SK-N-SH (cell line): ENCODE data around the gene CASKIN2. TPM values are rescaled to one million over a fixed set of nuclear protein-coding genes. Genes with fewer than 3 reads are reported as not detected.

Experiments used
- CTCF ChIA-PET: fragments of 300-600, 350-600 bp; formaldehyde crosslinking; extraction: SDS; loops from one replicate; lab custom pipeline; 2021; lab: Yijun Ruan, JAX
- POLR2A ChIA-PET: fragments of 350-600 bp; sonication (Branson Sonifier 250); formaldehyde crosslinking; extraction: SDS; loops from one replicate; lab custom pipeline; 2020; ENCODE audit warnings: antibody characterized with exemption, inconsistent platforms; lab: Yijun Ruan, JAX
- DNase-seq: peaks from one replicate; pipeline ENCODE4 v3.0.0; 2012
- H2AFZ ChIP-seq: fragments of 200-600 bp; sonication (generic); 2 replicates; pipeline ENCODE4 v1.8.1; 2016; ENCODE audit warnings: antibody characterized with exemption, mild to moderate bottlenecking, low read depth
- H3F3A ChIP-seq: fragments of 200-600 bp; sonication (generic); replicated peaks from 2 replicates; pipeline ENCODE3; 2016; ENCODE audit warnings: antibody characterized with exemption, mild to moderate bottlenecking; ENCODE audit not compliant: insufficient read depth
- H3K27ac ChIP-seq, 2 experiments: fragments of 200-500 bp in 1 of 2; fragments of 200-600 bp in 1 of 2; sonication (Bioruptor generic) in 1 of 2; sonication (generic), shearing (Covaris generic) in 1 of 2; 2 replicates each; pipeline versions ENCODE4 v1.5.1 to v1.6.1; 2014 to 2016; ENCODE audit warnings: low read depth in 2 of 2, inconsistent platforms in 1 of 2, low read length in 1 of 2, mild to moderate bottlenecking in 1 of 2, mixed read lengths in 1 of 2
- H3K27me3 ChIP-seq: fragments of 200-600 bp; sonication (generic), shearing (Covaris generic); 2 replicates; pipeline ENCODE4 v1.6.1; 2016; ENCODE audit warnings: mixed run types; ENCODE audit not compliant: insufficient read depth
- H3K36me3 ChIP-seq, 2 experiments: fragments of 200-500 bp in 1 of 2; fragments of 200-600 bp in 1 of 2; sonication (Bioruptor generic) in 1 of 2; sonication (generic) in 1 of 2; replicated peaks in 1 of 2; 2 replicates each; pipeline versions ENCODE3 to v1.5.1; 2014 to 2016; ENCODE audit warnings: low read length in 1 of 2, mild to moderate bottlenecking in 1 of 2; ENCODE audit not compliant: insufficient read depth in 2 of 2, control insufficient read depth in 1 of 2
- H3K4me1 ChIP-seq, 2 experiments: fragments of 200-500 bp in 1 of 2; fragments of 200-600 bp in 1 of 2; sonication (Bioruptor generic) in 1 of 2; sonication (generic), shearing (Covaris generic) in 1 of 2; 2 replicates each; pipeline versions ENCODE4 v1.5.1 to v1.6.1; 2014 to 2016; ENCODE audit warnings: low read depth in 1 of 2, low read length in 1 of 2, mixed run types in 1 of 2; ENCODE audit not compliant: insufficient read depth in 2 of 2, control insufficient read depth in 1 of 2
- H3K4me2 ChIP-seq: fragments of 200-600 bp; sonication (generic), shearing (Covaris generic); 2 replicates; pipeline ENCODE4 v1.6.1; 2017; ENCODE audit warnings: mixed run types
- H3K4me3 ChIP-seq, 2 experiments: fragments of 200-500 bp in 1 of 2; fragments of 200-600 bp in 1 of 2; sonication (Bioruptor generic) in 1 of 2; sonication (generic), shearing (Covaris generic) in 1 of 2; 2 replicates each; pipeline versions ENCODE4 v1.5.1 to v1.8.1; 2014 to 2016; ENCODE audit warnings: low read depth in 2 of 2, inconsistent platforms in 1 of 2, low read length in 1 of 2, mild to moderate bottlenecking in 1 of 2, mixed read lengths in 1 of 2, moderate library complexity in 1 of 2
- H3K79me2 ChIP-seq: fragments of 200-600 bp; sonication (generic); 2 replicates; pipeline ENCODE4 v1.8.1; 2017; ENCODE audit warnings: mild to moderate bottlenecking; ENCODE audit not compliant: insufficient read depth
- H3K9ac ChIP-seq: fragments of 200-600 bp; sonication (generic); 2 replicates; pipeline ENCODE4 v1.6.1; 2017; ENCODE audit warnings: mixed run types
- H3K9me2 ChIP-seq: fragments of 200-600 bp; sonication (generic); 2 replicates; pipeline ENCODE4 v1.6.1; 2017; ENCODE audit warnings: mixed run types
- H3K9me3 ChIP-seq: fragments of 200-600 bp; sonication (generic); 2 replicates; pipeline ENCODE4 v1.6.1; 2017; ENCODE audit warnings: mixed run types, mild to moderate bottlenecking, moderate library complexity
- H4K20me1 ChIP-seq: fragments of 200-600 bp; sonication (generic); 2 replicates; pipeline ENCODE4 v1.6.1; 2017; ENCODE audit warnings: mild to moderate bottlenecking, mixed run types; ENCODE audit not compliant: insufficient read depth
- EZH2phosphoT487 ChIP-seq: fragments of 200-600 bp; sonication (generic); IDR thresholded peaks from 2 replicates; pipeline ENCODE4 v1.6.1; 2017; ENCODE audit warnings: low read depth, mixed run types, mild to moderate bottlenecking, antibody characterized with exemption, moderate library complexity, borderline replicate concordance
- FOSL2 ChIP-seq: IDR thresholded peaks from 2 replicates; pipeline ENCODE4 v1.4.0; 2012; ENCODE audit warnings: low read depth, mild to moderate bottlenecking, moderate library complexity, borderline replicate concordance
- FOXJ3 ChIP-seq: sonication (generic); formaldehyde crosslinking; IDR thresholded peaks from 2 replicates; pipeline ENCODE4 v1.5.1; 2020; ENCODE audit warnings: mild to moderate bottlenecking, missing genetic modification reagents
- JUND ChIP-seq: IDR thresholded peaks from 2 replicates; pipeline ENCODE4 v1.4.0; 2012
- MEF2A ChIP-seq: IDR thresholded peaks from 2 replicates; pipeline ENCODE4 v1.4.0; 2012; ENCODE audit warnings: low read depth, borderline replicate concordance
- MXI1 ChIP-seq: IDR thresholded peaks from 2 replicates; pipeline ENCODE4 v1.6.1; 2012; ENCODE audit warnings: mild to moderate bottlenecking, low read depth, low read length, improper control_type of control experiment
- NFIC ChIP-seq: IDR thresholded peaks from 2 replicates; pipeline ENCODE4 v1.4.0; 2012; ENCODE audit warnings: borderline replicate concordance
- POLR2AphosphoS5 ChIP-seq: IDR thresholded peaks from 2 replicates; pipeline ENCODE4 v1.6.1; 2012; ENCODE audit warnings: low read depth, low read length
- RCOR1 ChIP-seq: fragments of 150-350 bp; IDR thresholded peaks from 2 replicates; pipeline ENCODE4 v1.6.1; 2017; ENCODE audit warnings: antibody characterized with exemption, low read length
- SIN3A ChIP-seq: IDR thresholded peaks from 2 replicates; pipeline ENCODE4 v1.6.1; 2012; ENCODE audit warnings: low read depth, mild to moderate bottlenecking, low read length, moderate library complexity, borderline replicate concordance
- TEAD4 ChIP-seq: IDR thresholded peaks from 2 replicates; pipeline ENCODE4 v1.4.0; 2012; ENCODE audit warnings: mild to moderate bottlenecking, borderline replicate concordance; ENCODE audit not compliant: insufficient read depth
- WGBS: methylation state at CpG from one replicate; pipeline ENCODE4 v1.1.6; 2017; ENCODE audit warnings: low lambda C conversion rate; 5-methylcytosine and 5-hydroxymethylcytosine counted together
- polyA plus RNA-seq, 3 experiments: library from polyadenylated mRNA; depleted of rRNA; stranded (reverse); fragments of >200 nt; gene quantifications; 2 replicates each; pipeline ENCODE4 v1.2.3, GENCODE V29; 2012
- TF ChIP-seq, protein P1 (sequence below): IDR thresholded peaks from 2 replicates; pipeline ENCODE4; 2012
- TF ChIP-seq, protein P2 (sequence below): IDR thresholded peaks from 2 replicates; pipeline ENCODE4 v1.4.0; 2012; ENCODE audit warnings: low read depth
- TF ChIP-seq, protein P3 (sequence below): IDR thresholded peaks from 2 replicates; pipeline ENCODE4 v1.4.0; 2012; ENCODE audit warnings: low read depth, borderline replicate concordance
- TF ChIP-seq, protein P4 (sequence below): IDR thresholded peaks from 2 replicates; pipeline ENCODE4 v1.4.0; 2012; ENCODE audit warnings: low read depth, borderline replicate concordance
- TF ChIP-seq, protein P5 (sequence below): fragments of 150-350 bp; IDR thresholded peaks from 2 replicates; pipeline ENCODE4 v1.6.1; 2017; ENCODE audit warnings: antibody characterized with exemption, low read length, low read depth, borderline replicate concordance

CASKIN2 gene
- polyA plus RNA-seq, 1 of the 3 experiments (the other 2 are of a cell fraction), result 6.5 TPM

GRCh38 chr17:75493476-75494129 is 21.7 kb downstream of the CASKIN2 start:
- TF ChIP-seq RCOR1 (no peak), NFIC (no peak), TEAD4 (no peak), MXI1 (no peak), FOXJ3 (CRISPR knock-in tag) (no peak), MEF2A (no peak), SIN3A (no peak), FOSL2 (no peak), JUND (no peak), POLR2AphosphoS5 (no peak), EZH2phosphoT487 (no peak)
- TF ChIP-seq, protein P1, sequence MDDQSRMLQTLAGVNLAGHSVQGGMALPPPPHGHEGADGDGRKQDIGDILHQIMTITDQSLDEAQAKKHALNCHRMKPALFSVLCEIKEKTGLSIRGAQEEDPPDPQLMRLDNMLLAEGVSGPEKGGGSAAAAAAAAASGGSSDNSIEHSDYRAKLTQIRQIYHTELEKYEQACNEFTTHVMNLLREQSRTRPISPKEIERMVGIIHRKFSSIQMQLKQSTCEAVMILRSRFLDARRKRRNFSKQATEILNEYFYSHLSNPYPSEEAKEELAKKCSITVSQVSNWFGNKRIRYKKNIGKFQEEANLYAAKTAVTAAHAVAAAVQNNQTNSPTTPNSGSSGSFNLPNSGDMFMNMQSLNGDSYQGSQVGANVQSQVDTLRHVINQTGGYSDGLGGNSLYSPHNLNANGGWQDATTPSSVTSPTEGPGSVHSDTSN, result no peak
- TF ChIP-seq, protein P2, sequence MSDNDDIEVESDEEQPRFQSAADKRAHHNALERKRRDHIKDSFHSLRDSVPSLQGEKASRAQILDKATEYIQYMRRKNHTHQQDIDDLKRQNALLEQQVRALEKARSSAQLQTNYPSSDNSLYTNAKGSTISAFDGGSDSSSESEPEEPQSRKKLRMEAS, result no peak
- TF ChIP-seq, protein P3, sequence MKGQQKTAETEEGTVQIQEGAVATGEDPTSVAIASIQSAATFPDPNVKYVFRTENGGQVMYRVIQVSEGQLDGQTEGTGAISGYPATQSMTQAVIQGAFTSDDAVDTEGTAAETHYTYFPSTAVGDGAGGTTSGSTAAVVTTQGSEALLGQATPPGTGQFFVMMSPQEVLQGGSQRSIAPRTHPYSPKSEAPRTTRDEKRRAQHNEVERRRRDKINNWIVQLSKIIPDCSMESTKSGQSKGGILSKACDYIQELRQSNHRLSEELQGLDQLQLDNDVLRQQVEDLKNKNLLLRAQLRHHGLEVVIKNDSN, result no peak
- TF ChIP-seq, protein P4, sequence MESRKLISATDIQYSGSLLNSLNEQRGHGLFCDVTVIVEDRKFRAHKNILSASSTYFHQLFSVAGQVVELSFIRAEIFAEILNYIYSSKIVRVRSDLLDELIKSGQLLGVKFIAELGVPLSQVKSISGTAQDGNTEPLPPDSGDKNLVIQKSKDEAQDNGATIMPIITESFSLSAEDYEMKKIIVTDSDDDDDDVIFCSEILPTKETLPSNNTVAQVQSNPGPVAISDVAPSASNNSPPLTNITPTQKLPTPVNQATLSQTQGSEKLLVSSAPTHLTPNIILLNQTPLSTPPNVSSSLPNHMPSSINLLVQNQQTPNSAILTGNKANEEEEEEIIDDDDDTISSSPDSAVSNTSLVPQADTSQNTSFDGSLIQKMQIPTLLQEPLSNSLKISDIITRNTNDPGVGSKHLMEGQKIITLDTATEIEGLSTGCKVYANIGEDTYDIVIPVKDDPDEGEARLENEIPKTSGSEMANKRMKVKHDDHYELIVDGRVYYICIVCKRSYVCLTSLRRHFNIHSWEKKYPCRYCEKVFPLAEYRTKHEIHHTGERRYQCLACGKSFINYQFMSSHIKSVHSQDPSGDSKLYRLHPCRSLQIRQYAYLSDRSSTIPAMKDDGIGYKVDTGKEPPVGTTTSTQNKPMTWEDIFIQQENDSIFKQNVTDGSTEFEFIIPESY, result no peak
- TF ChIP-seq, protein P5, sequence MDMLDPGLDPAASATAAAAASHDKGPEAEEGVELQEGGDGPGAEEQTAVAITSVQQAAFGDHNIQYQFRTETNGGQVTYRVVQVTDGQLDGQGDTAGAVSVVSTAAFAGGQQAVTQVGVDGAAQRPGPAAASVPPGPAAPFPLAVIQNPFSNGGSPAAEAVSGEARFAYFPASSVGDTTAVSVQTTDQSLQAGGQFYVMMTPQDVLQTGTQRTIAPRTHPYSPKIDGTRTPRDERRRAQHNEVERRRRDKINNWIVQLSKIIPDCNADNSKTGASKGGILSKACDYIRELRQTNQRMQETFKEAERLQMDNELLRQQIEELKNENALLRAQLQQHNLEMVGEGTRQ, result no peak
- peaks cover 0 to 79% of the 10 kb centered on the region in 2 experiments for H3K36me3 ChIP-seq
- ChIA-PET POLR2A (interaction anchor here (1.0 kb wide), 1 partner anchor 10 kb away, joined by 3 read pairs; no protein-coding TSS in a partner anchor), CTCF (interaction anchor here (1.1 to 4.4 kb wide), 5 partner anchors 10 to 367 kb away, joined by 3 to 27 read pairs (median 4); partner anchors contain the start of gene TSEN54)
- no peaks in the 10 kb centered on the region for H3K9me3 ChIP-seq
- no peak overlapping the region for H3K27ac ChIP-seq
- no peaks in the 10 kb centered on the region for H3K79me2 ChIP-seq
- peaks cover 4% of the 10 kb centered on the region for H3F3A ChIP-seq
- no peaks in the 10 kb centered on the region for H4K20me1 ChIP-seq
- H3K4me3 ChIP-seq, result no peak overlapping the region
- no peak for DNase-seq
- H2AFZ ChIP-seq, result no peak overlapping the region
- WGBS, result 93% methylated on average over 18 of the region's 23 CpGs
- no peaks in the 10 kb centered on the region for H3K4me1 ChIP-seq
- no peak overlapping the region for H3K9ac ChIP-seq
- H3K9me2 ChIP-seq, result no peaks in the 10 kb centered on the region
- H3K27me3 ChIP-seq, result no peaks in the 10 kb centered on the region
- no peak overlapping the region for H3K4me2 ChIP-seq
